ENCODE measurements around the gene HBEGF.

The HBEGF gene

GRCh38 chr5:140286424-140286823 lies 60.0 kb downstream of the HBEGF start:
- H3K4me3 ChIP-seq (ENCODE audit: low read length), result no peak overlapping the region
- H3K27me3 ChIP-seq (ENCODE audit: insufficient read depth, low read length), result no peaks in the 10 kb centered on the region
- 96% methylated on average over 2 of the region's 5 CpGs for whole genome bisulfite sequencing
- H3K27ac ChIP-seq (ENCODE audit: low read depth, low read length), result no peak overlapping the region
- no peak overlapping the region for H3K9ac ChIP-seq (ENCODE audit: low read depth, low read length)
- H3K4me1 ChIP-seq (ENCODE audit: insufficient read depth, low read length), result no peaks in the 10 kb centered on the region
- H3K9me3 ChIP-seq (ENCODE audit: insufficient read depth, low read depth, low read length), result no peaks in the 10 kb centered on the region
- H3K36me3 ChIP-seq (ENCODE audit: insufficient read depth, low read length), result peaks cover under 1% of the 10 kb centered on the region; the same call in 1 of the 2 replicates

GRCh38 chr5:140284013-140284412 lies 62.4 kb downstream of the HBEGF start:
- Histone ChIP-seq H3K9me3 (ENCODE audit: insufficient read depth, low read depth, low read length) (no peaks in the 10 kb centered on the region), H3K9ac (ENCODE audit: low read depth, low read length) (no peak overlapping the region), H3K4me3 (ENCODE audit: low read length) (no peak overlapping the region), H3K27ac (ENCODE audit: low read depth, low read length) (no peak overlapping the region), H3K27me3 (ENCODE audit: insufficient read depth, low read length) (no peaks in the 10 kb centered on the region), H3K36me3 (ENCODE audit: insufficient read depth, low read length) (peaks cover 19% of the 10 kb centered on the region), H3K4me1 (ENCODE audit: insufficient read depth, low read length) (no peaks in the 10 kb centered on the region)
- WGBS, result 95% methylated on average over 3 of the region's 3 CpGs

Data from HUES64 (cell line).